Astrocyte (in vitro differentiated cells and primary cell): Measurements from ENCODE around the gene MPC1. TPM values are rescaled to one million over a fixed set of nuclear protein-coding genes. Genes with fewer than 3 reads are reported as not detected.

ENCODE experiments used
- DNase-seq: peaks from one replicate; pipeline ENCODE4 v3.0.0-alpha.2; 2010; ENCODE audit warnings: low read depth
- FAIRE-seq: peaks from 2 replicates; lab custom pipeline; 2011; peaks lifted over from hg19 to GRCh38; lab: Jason Lieb, UNC
- H2AFZ ChIP-seq: 2 replicates; pipeline ENCODE4 v1.6.0; 2012; ENCODE audit warnings: low read depth, low read length, inconsistent platforms
- H3K27ac ChIP-seq: 2 replicates; pipeline ENCODE4 v1.5.1; 2011; ENCODE audit warnings: low read depth, low read length, inconsistent platforms
- H3K27me3 ChIP-seq: 2 replicates; pipeline ENCODE4 v1.6.0; 2011; ENCODE audit warnings: low read length, inconsistent platforms; ENCODE audit not compliant: insufficient read depth
- H3K36me3 ChIP-seq: 2 replicates; pipeline ENCODE4 v1.5.1; 2011; ENCODE audit warnings: low read length, inconsistent platforms; ENCODE audit not compliant: insufficient read depth
- H3K4me1 ChIP-seq: 2 replicates; pipeline ENCODE4 v1.5.1; 2011; ENCODE audit warnings: low read length, inconsistent platforms; ENCODE audit not compliant: insufficient read depth
- H3K4me2 ChIP-seq: 2 replicates; pipeline ENCODE4 v1.6.0; 2012; ENCODE audit warnings: low read length, inconsistent platforms
- H3K4me3 ChIP-seq: 2 replicates; pipeline ENCODE4 v1.5.1; 2011; ENCODE audit warnings: low read depth, mild to moderate bottlenecking, low read length, inconsistent platforms; ENCODE audit not compliant: insufficient read depth
- H3K79me2 ChIP-seq: 2 replicates; pipeline ENCODE4 v1.6.0; 2012; ENCODE audit warnings: mild to moderate bottlenecking, low read length, inconsistent platforms; ENCODE audit not compliant: insufficient read depth
- H3K9ac ChIP-seq: 2 replicates; pipeline ENCODE4 v1.6.0; 2012; ENCODE audit warnings: mild to moderate bottlenecking, low read length, inconsistent platforms
- H3K9me3 ChIP-seq: 2 replicates; pipeline ENCODE4 v1.5.1; 2012; ENCODE audit warnings: low read depth, mild to moderate bottlenecking, low read length, inconsistent platforms; ENCODE audit not compliant: insufficient read depth
- H4K20me1 ChIP-seq: 2 replicates; pipeline ENCODE4 v1.6.0; 2012; ENCODE audit warnings: low read length, inconsistent platforms; ENCODE audit not compliant: insufficient read depth
- H3K27ac Mint-ChIP-seq: one replicate; pipeline ENCODE4 v1.8.0; 2021; ENCODE audit warnings: mild to moderate bottlenecking, mixed read lengths; ENCODE audit not compliant: unreplicated experiment
- H3K27me3 Mint-ChIP-seq: one replicate; pipeline ENCODE4 v1.8.0; 2021; ENCODE audit warnings: low read depth, mixed read lengths; ENCODE audit not compliant: unreplicated experiment
- H3K36me3 Mint-ChIP-seq: one replicate; pipeline ENCODE4 v1.8.0; 2021; ENCODE audit warnings: low read depth, mixed read lengths; ENCODE audit not compliant: unreplicated experiment
- H3K4me1 Mint-ChIP-seq: one replicate; pipeline ENCODE4 v1.8.0; 2021; ENCODE audit warnings: low read depth, mixed read lengths; ENCODE audit not compliant: unreplicated experiment
- H3K4me3 Mint-ChIP-seq: one replicate; pipeline ENCODE4 v1.8.0; 2021; ENCODE audit warnings: mild to moderate bottlenecking, moderate library complexity, mixed read lengths; ENCODE audit not compliant: unreplicated experiment
- H3K9me3 Mint-ChIP-seq: one replicate; pipeline ENCODE4 v1.8.0; 2021; ENCODE audit warnings: mild to moderate bottlenecking, mixed read lengths; ENCODE audit not compliant: unreplicated experiment
- CTCF ChIP-seq: IDR thresholded peaks from 2 replicates; pipeline ENCODE4 v1.5.1; 2011; ENCODE audit warnings: low read depth, mild to moderate bottlenecking, inconsistent platforms, low read length, moderate library complexity; ENCODE audit not compliant: insufficient read depth
- EZH2 ChIP-seq: IDR thresholded peaks from 2 replicates; pipeline ENCODE4 v1.6.1; 2012; ENCODE audit warnings: mild to moderate bottlenecking, low read length, inconsistent platforms; ENCODE audit not compliant: insufficient read depth
- total RNA-seq: library from RNA; stranded (reverse); gene quantifications from 2 replicates; pipeline ENCODE4 v1.2.1, GENCODE V29; 2021

Gene MPC1
- total RNA-seq, 1 donor from 2014 or later, result 47.4 TPM

- no peaks in the 10 kb centered on the region for H4K20me1 ChIP-seq
- no peaks in the 10 kb centered on the region for H3K9me3 ChIP-seq
- H3K27ac ChIP-seq, result no peak overlapping the region
- H3K4me1 Mint-ChIP-seq, result peaks cover 11% of the 10 kb centered on the region
- no peak overlapping the region for H3K27ac Mint-ChIP-seq
- no peak overlapping the region for H3K4me3 Mint-ChIP-seq
- no peaks in the 10 kb centered on the region for H3K79me2 ChIP-seq
- H3K4me3 ChIP-seq, result no peak overlapping the region
- no peaks in the 10 kb centered on the region for H3K27me3 ChIP-seq
- H3K4me1 ChIP-seq, result no peaks in the 10 kb centered on the region
- FAIRE-seq (no peak), DNase-seq (no peak)
- TF ChIP-seq EZH2, result no peak
- no peak for TF ChIP-seq CTCF
- H3K4me2 ChIP-seq, result no peak overlapping the region
- no peak overlapping the region for H3K9ac ChIP-seq
- peaks cover 4% of the 10 kb centered on the region for H3K9me3 Mint-ChIP-seq
- peaks cover 30% of the 10 kb centered on the region for H3K36me3 Mint-ChIP-seq
- no peak overlapping the region for H2AFZ ChIP-seq
- H3K27me3 Mint-ChIP-seq, result no peaks in the 10 kb centered on the region
- peaks cover 1% of the 10 kb centered on the region for H3K36me3 ChIP-seq
Observed at GRCh38 chr6:166423781-166424180, 41.0 kb upstream of the MPC1 start.

GRCh38 chr6:166423051-166423745, 40.5 kb upstream of the MPC1 start:
- H3K36me3 Mint-ChIP-seq, result peaks cover 30% of the 10 kb centered on the region
- Histone ChIP-seq H3K4me1 (no peaks in the 10 kb centered on the region), H3K79me2 (no peaks in the 10 kb centered on the region), H3K27me3 (no peaks in the 10 kb centered on the region), H3K4me2 (no peak overlapping the region), H3K9ac (no peak overlapping the region), H4K20me1 (no peaks in the 10 kb centered on the region), H2AFZ (no peak overlapping the region), H3K4me3 (no peak overlapping the region), H3K36me3 (peaks cover 3% of the 10 kb centered on the region), H3K9me3 (no peaks in the 10 kb centered on the region), H3K27ac (no peak overlapping the region)
- FAIRE-seq (no peak), DNase-seq (no peak)
- no peak for TF ChIP-seq CTCF
- TF ChIP-seq EZH2, result no peak
- H3K4me1 Mint-ChIP-seq, result peaks cover 12% of the 10 kb centered on the region
- no peak overlapping the region for H3K27ac Mint-ChIP-seq
- no peak overlapping the region for H3K4me3 Mint-ChIP-seq
- no peaks in the 10 kb centered on the region for H3K27me3 Mint-ChIP-seq
- H3K9me3 Mint-ChIP-seq, result peaks cover 2% of the 10 kb centered on the region
